GM18498 (cell line): ENCODE measurements around the gene YBX3.
A peak's percentile ranks its signal among the peaks of the same experiment; 100 is the strongest.
"Not testable (repeated sequence)": the region's sequence is repeated elsewhere in the genome, so short reads cannot be mapped to it uniquely, and the experiment has no call there.

Source experiments
- ATAC-seq: cut with Tn5 transposase; IDR thresholded peaks from one replicate; pipeline ENCODE4 v1.9.1; 2021; ENCODE audit warnings: mild to moderate bottlenecking, moderate library complexity; ENCODE audit not compliant: unreplicated experiment

YBX3 gene

DNA sequence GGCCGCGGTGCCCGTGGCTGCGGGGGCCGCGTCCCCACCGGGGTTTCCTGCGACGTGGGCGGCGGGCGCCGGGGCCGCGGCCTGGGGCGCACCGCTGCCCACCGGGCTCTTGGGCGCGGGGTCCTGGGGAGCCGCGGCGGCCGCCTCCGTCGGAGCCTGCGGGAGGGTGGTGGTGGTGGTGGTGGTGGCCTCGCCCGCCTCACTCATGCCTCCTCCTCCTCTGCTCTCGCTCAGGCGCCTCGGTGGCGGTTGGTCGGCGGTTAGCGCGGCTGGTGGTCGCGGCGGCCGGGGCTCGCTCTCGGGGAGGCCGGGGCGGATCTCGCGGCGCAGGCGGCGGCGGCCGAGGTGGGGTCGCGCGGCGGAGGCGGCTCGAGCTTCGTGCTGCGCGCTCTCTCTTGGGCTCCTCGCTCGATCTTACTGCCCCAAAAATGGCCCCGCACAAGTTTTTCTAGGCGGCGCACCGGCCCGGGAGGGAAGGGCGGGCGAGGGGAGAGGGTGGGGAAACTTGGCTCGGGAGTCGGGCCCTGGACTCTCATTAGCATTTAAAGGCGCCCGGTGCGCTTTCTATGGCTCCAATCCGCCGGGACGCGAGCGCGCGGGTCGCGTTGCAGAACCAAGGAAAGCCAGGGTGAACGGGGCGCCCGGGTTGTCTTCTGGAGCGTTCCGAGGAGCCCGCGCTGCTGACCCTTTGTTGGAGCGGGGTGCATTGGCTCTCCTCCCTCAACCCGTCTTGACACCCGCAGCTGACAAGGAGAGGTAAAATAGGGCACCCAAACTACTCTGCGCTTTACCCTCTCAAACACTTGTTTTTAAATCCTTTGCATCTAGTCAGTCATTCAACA, at the start of gene YBX3:
TSS of gene YBX3 (minus strand) at position 419 of the 842 bp plus-strand sequence. CDS start at position 207, 212 bp downstream.
- peak; percentile 54 for ATAC-seq

DNA sequence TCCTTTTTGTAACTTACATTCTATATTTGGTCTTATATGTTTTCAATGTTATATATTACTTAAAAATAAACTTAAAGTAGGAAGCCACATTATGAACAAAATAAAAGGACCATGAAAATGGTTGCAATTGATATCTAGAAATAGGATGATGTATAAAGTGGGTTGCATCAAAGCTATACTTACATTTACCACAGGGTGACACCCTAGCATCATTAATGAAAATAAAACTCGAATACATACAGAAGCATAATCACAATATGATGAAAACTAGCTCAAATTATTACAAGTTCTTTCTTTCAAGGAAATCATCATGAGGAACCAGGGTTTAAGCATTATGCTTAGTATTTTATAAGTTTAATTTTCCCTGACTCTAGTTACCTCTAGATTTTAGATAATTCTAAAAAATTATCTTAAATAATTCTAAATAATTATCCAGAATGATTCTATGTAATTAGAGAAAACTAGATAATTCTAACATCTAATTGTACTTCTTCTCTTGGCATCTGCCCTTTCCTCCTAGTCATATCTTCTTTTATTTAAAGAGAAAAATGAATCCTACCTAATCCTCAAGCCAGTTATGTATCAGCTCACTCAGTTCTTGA, 48.1 kb upstream of the YBX3 start:
- ATAC-seq: no peak

DNA sequence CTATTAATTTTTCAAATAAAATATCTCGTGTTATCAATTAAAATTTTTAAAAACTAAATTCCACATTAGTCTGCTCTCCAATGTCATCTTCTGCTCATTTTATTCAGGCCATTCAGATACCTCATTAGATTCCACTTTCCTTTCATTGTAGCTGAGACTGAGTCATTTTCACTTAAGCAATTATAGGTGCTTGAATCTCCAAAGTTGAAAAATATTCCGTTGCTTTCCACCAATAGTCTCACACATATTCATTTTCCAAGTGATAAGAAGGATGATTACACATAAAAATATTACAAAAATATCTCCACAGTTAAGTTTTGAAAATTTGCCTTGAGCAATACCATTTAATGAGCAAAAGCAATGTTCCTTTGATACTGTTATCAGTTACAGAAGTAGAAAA, 36.5 kb upstream of the YBX3 start:
- no peak for ATAC-seq

DNA sequence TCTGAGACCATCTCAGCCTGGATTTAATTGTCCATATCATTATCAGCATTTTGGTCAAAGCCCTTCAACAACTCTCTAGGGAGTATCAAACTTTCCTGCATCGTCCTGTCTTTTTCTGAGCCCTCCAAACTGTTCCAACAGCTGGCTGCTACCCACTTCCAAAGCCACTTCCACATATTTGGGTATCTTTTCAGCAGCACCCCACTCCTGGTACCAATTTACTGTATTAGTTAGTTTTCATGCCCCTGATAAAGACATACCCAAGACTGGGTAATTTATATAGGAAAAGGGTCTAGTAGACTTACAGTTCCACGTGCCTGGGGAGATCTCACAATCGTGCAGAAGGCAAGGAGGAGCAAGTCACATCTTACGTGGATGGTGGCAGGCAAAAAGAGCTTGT, 33.1 kb upstream of the YBX3 start:
- ATAC-seq: no peak

DNA sequence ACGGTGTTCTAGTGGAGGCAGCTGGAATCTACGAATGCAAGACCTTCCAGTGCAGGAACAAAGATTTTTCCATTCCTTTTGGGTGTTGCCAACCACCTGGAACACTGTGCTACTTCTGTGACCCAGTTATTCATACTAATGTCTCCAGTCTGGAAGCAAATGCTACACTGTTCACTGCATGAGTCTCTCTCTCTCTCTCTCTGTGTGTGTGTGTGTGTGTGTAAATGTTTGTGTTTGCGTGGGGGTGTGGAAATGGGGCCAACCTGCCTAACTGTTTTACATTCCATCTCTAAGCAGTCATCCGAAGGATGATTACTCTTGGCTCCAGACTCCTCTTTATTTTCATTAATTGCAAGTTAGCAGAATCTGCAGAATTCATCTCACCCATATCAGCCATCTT, 29.9 kb upstream of the YBX3 start:
- no peak for ATAC-seq

DNA sequence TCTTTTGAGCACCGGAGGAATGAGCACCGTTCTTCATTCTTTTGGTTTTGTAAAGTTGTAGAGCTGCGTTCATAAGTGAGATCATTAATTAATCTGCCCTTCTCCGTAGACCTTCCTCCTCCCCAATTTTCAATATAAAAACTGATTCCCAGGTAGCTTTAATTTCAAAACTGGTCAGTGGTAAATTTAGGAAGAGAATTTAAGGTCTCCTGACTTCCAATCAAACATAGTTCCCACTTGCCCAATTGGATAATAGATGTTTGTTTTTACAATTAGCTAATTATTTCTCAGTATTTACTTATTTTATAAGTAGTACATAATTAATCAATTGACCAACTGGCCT, 27.2 kb upstream of the YBX3 start:
- peak; percentile 2 for ATAC-seq

DNA sequence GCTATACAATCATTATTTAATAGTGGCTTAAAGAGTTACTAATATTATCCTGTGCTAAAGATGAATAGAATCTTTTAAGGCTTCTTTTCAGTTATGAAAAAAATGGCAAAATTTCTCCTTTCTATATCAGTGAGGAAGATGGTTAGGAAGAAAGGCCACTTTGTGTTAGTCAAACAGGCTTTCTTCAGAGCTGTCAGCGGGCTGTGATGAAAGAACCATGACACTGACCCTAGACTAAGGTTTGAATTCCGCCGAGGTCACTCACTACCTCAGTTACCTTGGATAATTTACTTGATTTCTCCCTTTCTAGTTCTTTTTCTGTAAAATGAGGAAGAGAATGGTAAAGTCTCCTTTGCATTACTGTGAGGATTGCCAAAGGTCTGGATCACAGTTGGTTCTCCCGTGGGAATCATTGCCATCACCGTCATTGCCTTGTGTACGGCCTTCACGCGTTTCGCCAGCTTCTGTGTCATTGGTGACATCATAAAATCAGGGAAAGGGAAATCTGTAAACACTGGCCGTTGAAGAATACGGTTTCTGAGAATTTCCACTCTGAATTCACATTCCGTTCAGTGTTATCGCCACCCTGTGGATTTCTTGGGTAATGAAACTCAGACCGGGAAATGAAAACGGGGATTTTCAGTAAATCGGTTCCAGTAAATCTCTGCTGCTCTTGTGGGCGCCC, 26.7 kb upstream of the YBX3 start:
- peak; percentile 90 for ATAC-seq

DNA sequence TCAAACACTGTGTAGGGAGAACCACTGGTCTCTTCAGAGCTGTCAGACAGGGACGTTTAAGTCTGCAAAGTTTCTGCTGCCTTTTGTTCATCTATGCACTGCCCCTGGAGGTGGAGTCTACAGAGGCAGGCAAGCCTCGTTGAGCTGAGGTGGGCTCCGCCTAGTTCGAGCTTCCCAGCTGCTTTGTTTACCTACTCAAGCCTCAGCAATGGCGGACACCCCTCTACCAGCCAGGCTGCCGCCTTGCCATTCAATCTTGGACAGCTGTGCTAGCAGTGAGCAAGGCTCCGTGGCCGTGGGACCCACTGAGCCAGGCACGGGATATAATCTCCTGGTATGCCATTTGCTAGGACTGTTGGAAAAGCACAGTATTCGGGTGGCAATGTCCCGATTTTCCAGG, 24.6 kb upstream of the YBX3 start:
- ATAC-seq: no peak

DNA sequence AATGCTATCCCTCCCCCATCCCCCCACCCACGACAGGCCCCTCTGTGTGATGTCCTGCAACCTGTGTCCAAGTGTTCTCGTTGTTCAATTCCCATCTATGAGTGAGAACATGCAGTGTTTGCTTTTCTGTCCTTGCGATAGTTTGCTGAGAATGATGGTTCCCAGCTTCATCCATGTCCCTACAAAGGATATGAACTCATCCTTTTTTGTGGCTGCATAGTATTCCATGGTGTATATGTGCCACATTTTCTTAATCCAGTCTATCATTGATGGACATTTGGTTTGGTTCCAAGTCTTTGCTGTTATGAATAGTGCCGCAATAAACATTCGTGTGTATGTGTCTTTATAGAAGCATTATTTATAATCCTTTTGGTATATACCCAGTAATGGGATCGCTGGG, 20.3 kb upstream of the YBX3 start:
- ATAC-seq: not testable (repeated sequence)

DNA sequence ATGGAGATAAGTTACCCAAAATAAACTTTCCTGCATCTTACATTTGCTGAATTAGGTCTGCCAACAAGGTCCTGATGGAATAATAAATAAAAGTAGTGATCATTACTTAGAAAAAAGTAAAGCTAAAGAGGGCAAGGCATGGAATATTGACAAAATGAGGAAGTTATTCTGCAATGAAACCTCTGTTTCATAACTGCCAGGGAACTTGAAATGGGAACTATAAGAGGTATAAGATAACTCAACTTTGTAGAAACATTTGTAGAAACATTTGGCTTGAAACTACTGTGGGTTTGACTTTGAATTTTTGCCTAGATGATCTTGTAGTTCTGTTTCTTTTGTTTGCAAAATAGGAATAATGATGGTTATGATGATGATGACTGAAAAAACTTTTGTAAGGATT, 18.7 kb upstream of the YBX3 start:
- ATAC-seq: no peak

DNA sequence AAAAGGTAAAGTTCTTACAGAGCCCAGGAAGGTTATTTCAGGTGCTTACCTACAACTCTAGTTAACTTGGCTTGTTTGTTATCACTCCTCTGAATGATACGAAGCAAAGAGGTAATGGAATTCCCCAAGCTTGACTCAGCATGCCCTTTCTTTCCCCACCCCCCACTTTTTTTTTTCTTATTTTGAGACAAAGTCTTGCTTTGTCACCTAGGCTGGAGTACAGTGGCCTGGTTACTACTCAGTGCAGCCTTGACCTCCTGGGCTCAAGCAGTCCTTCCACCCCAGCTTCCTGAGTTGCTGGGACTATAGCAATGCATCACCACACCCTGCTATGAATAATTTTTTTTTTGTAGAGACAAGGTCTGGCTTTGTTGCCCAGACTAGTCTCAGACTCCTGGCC, 17.1 kb upstream of the YBX3 start:
- ATAC-seq: no peak

DNA sequence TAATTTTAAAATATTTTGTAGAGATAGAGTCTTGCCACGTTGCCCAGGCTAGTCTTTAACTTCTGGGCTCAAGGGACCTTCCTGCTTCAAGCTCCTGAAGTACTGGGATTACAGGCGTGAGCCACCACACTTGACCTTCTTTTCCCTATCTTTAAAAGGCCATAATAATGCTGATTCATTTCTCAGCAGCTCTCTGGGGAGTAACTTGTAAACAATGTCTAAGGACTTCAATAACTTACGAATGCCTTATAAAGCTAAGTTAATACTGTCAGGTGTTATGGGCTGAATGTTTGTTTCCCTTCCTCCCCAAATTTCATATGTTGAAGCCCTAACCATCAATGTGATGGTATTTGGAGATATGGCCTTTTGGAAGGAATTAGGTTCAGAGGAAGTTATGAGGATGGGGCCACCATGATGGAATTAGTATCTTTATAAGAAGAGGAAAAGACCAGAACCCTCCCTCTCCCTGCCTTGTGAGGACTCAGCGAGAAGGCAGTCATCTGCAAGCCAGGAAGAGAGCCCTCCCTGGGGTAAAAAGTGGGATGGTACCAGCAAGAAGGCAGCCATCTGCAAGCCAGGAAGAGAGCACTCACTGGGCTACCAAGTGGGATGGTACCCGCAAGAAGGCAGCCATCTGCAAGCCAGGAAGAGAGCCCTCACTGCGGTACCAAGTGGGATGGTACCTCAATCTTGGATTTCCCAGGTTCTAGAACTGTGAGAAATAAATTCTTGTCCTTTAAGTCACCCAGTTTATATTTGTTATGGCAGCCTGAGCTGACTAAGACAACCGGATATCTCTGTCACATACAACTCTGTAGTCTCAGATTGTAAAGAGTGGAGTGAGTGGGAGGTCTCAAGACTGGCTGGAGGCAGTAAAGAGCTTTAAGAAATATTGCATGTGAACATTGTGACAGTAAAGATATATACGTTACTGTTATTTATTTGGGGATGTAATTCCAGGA, 16.3 kb upstream of the YBX3 start:
- ATAC-seq: no peak

DNA sequence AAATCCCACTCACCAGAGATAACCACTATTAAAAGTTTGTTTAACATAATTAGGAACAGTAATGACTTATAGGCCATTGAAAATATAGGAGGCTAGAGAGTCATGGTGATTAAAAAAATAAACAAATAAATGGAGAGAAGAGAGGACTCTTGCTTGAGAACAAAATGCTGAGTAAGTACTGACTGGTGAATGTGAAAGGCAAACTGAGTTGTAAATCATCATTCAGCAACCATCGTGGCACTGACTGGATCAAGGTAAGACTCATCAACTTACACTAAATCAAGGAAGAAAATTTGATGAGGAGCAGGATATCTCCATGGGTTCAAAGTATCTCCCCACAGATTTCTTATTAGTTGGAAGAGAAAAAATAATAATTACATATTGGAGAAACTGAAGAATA, 14.1 kb upstream of the YBX3 start:
- ATAC-seq: no peak

DNA sequence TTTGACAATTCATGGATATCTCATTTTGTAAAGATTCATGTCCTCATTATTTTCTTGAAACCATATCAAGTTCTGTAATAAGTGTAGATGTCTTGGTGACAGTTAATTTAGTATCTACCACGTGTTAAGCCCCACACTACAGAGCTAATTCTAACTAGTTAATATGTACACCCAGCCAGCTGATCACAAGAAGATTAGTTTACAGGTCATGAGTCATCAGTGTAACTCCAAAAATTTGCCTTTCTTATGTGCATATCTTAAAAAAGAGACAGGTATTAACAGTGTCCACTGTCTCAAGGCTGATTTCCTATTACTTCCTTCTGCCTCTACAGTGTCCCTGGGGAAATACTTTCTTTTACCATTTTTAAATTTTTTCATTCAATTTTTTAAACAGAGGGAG, 13.3 kb upstream of the YBX3 start:
- no peak for ATAC-seq

DNA sequence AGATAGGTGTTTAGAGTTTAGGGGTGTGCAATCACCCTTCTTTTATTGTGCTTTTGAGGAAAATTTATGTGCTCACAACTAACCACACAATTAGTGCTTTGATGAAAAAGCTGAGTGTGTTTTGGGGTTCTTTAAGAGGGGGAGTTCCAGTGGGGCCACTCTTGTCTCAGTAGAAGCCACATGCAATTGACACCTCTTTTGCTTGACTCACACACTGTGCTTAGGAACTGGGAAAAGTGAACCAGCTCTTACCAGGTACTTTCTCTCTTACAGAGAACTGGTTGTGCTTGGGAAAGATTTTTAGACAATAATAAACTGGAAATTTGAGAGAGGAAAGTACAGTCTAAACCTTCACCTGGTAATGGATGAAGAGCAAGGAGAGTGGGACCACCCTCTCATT, 12.3 kb upstream of the YBX3 start:
- no peak for ATAC-seq

DNA sequence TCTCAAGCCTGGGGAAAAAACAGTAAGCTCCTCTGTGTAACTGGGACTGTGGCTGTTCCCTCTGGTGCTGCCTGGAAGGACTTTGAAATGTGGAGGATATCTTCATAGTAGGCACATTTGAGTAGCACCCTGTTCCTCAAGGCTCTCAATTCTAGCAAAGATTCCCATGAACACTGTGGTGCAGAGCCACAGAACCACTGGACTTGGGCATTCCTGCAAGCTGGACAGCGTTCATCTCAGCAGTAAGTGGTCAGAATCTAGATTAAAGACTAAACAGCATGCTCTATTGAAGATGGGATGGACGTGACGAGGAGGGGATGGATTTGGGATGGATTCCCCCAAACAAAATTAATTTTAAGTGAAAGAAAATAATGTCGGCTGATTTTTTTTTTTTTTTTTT, 9.4 kb upstream of the YBX3 start:
- ATAC-seq: no peak

DNA sequence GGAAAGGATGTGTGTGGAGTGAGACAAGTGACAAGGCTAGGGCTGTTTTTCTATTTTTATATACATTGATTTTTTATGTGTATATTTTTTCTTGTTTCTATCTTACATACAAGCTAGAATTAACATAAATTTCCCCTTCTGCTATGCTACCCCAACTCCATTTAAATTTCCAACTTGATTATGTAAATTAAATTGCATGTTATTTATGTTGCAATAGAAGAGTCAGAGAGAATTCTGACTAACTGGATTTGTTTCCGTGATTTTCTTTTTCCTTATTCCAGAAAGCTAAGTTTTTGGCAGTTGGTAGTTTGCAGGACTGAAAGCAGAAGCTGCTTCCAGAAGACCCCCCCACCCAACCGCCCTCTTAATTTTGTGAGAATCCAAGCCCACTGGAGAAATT, 8.9 kb upstream of the YBX3 start:
- no peak for ATAC-seq

DNA sequence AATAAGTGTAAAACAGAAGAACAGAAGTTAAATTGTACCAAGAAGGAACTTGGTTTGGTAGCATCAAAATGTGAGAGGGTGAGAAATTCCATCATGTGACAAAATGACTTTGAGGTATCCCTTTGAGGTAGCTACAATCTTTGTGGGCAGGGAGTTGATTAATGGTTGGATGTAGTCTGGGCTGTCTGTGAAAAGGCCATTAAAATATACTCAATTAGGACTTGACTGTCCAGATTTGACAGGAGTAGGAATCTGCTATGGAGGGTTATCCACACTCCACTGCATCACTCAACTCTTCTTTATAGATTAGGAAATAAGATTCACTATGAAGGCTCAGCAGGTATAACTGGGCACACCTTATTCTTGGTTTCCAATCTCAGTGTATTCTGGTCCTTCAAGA, 7.4 kb upstream of the YBX3 start:
- ATAC-seq: no peak

DNA sequence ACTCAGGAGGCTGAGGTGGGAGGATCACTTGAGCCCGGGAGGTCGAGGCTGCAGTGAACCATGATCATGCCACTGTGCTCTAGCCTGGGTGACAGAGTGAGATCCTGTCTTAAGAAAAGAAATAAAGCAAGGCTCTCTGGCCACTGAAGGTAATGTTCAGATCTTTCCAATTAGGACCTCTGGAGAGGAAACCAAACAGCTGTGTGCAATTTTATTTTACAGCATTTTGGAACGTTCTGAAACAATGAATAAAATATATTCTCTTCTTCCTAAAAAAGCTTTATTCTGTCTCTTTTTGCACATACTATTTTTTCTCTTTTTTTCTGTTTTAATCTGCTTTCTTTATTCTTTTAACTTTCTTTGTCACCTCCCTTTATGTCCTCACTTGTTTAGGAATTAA, 5.0 kb upstream of the YBX3 start:
- ATAC-seq: no peak

DNA sequence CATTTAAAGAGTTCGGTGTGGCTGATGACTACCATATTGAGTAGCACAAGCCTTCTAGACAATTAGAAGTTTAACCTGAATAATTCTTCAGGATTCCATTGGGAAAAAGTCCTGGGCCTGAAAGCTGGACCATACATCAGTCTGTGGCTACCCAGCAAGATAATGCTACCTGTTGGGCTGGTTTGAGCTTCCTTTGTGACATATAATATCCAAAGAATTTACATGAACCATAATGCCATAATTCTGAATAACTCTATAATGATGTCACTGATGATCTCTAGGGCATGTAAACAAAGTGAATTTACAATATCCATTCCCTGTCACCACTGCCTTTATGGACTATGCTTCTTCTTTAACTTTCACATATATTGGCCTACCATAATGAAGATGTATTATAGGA, 3.8 kb upstream of the YBX3 start:
- no peak for ATAC-seq

DNA sequence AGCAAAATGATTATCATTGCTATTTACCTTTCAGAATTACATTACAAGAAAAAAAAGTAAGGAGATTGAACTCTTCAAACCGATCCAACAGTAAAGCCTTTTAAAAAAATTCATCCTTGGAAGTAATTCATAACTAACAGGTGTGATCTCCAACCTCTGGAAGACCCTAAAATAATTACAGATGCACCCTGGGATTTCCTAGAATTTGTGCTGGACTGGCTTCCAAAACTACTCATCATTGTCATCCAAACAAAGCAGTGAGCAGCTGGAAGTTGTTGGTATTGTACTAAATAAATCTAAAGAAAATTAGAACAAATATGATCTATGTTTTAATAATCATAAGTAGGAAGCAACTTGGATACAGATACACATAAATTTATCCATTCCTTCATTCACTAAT, 1.9 kb upstream of the YBX3 start:
- ATAC-seq: no peak
